ENCODE data around the gene GRK5.
"Not testable (repeated sequence)": the region's sequence is repeated elsewhere in the genome, so short reads cannot be mapped to it uniquely, and the experiment has no call there.

The GRK5 gene

DNA sequence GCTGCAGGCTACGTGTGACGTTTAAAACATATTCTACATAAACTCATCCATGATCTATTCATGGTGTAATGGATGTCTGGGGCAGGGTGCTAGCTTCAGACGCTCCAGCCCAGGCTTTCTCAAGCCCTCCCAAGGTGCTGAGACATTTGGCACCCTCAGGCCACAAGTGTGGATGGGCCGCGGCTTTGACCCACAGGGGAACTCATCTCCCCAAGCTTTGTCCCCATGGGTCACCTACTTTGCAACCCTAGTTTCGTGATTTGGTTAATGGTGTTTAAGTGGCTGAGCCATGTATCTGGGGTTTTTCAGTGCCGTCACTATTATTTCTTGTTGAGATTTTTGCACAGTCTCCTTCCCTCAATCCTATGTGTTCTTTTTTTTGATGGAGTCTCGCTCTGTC, 66.0 kb downstream of the GRK5 start:
- TF ChIP-seq, protein P1, sequence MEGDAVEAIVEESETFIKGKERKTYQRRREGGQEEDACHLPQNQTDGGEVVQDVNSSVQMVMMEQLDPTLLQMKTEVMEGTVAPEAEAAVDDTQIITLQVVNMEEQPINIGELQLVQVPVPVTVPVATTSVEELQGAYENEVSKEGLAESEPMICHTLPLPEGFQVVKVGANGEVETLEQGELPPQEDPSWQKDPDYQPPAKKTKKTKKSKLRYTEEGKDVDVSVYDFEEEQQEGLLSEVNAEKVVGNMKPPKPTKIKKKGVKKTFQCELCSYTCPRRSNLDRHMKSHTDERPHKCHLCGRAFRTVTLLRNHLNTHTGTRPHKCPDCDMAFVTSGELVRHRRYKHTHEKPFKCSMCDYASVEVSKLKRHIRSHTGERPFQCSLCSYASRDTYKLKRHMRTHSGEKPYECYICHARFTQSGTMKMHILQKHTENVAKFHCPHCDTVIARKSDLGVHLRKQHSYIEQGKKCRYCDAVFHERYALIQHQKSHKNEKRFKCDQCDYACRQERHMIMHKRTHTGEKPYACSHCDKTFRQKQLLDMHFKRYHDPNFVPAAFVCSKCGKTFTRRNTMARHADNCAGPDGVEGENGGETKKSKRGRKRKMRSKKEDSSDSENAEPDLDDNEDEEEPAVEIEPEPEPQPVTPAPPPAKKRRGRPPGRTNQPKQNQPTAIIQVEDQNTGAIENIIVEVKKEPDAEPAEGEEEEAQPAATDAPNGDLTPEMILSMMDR (conservative IDR thresholded peaks at IDR 0.05): no peak

DNA sequence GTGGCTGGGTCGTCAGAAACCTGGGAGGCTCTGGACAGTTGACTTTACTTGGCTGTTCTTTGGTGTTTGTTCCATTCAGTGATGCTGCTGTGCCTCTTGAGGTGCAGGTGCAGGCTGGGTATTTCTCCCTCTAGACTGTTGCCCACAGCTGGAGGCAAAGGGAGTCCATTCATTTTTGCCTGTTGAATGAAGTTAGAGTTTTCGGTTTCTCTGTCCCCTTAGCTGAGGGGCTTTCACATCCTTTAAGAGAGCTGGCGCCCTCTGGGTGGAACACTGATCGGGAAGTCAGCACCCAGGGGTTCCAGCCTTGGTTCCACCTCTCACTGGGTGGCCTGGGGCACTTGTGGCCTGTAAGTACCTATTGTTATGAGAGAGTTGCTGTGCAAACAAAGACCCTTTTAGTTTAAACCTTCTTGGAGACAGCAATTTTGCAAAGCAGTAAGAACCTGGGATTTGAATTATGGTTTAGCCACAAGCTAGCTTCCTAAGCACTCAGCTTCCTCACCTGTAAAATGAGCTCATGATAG, 67.2 kb downstream of the GRK5 start:
- TF ChIP-seq, protein P1 (conservative IDR thresholded peaks at IDR 0.05): no peak
- H3K27ac ChIP-seq: no peak overlapping the region

More for the DNA sequence above, 66.0 kb downstream of the GRK5 start:
- no peak overlapping the region for H3K27ac ChIP-seq

DNA sequence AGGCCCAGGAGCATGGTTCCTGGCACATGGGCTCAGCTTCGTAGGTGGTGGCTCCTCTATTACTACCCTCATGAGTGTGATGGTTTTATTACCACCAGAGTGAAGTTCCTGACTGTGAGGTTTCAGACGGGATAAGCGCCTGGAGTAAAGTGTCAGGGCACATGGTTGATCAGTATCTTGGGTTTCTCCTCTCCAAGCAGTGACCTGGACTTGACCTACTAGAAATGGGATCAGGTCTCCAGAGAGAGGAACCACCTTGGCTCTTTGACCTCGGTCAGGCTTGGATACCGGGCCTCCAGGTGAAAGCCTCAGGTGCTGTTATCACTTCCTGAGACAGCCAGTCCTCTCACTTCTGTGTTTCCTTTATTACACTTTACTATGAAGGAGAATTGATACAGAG, 67.7 kb downstream of the GRK5 start:
- no peak overlapping the region for H3K27ac ChIP-seq
- TF ChIP-seq, protein P1 (conservative IDR thresholded peaks at IDR 0.05): no peak

DNA sequence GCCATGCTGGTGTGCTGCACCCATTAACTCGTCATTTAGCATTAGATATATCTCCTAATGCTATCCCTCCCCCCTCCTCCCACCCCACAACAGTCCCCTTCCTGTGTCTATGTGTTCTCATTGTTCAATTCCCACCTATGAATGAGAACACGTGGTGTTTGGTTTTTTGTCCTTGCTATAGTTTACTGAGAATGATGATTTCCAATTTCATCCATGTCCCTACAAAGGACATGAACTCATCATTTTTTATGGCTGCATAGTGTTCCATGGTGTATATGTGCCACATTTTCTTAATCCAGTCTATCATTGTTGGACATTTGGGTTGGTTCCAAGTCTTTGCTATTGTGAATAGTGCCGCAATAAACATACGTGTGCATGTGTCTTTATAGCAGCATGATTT, 68.8 kb downstream of the GRK5 start:
- H3K27ac ChIP-seq: not testable (repeated sequence)

DNA sequence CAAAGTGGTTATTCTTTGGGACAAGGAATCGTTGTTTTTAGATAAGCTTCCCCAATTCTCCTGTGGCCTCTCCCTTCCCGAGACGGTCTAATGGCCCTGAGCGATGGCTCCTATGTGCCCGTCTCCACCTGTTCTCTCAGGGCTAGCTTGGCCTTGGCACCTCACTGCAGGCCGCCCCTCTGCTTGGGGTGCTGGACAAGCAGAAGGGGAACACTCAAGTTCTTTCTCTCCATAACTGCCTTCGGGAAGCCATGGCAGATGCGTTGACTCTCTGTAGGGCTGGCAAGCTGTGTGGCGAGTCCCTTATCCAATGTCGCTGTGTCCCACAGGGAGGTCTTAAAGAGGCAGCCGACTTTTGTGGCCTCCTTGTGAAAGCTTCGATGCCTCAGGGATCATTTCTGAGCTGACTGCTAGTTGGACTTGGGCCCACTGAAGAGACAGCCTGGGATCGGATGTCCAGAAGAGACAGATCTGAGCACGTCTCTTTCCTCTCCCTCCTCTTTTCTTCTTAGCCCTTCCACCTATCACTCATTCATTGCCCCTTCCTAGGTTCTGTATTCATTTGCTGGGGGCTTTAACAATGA, 70.8 kb downstream of the GRK5 start:
- H3K27ac ChIP-seq: no peak overlapping the region
- TF ChIP-seq, protein P1 (conservative IDR thresholded peaks at IDR 0.05): no peak

DNA sequence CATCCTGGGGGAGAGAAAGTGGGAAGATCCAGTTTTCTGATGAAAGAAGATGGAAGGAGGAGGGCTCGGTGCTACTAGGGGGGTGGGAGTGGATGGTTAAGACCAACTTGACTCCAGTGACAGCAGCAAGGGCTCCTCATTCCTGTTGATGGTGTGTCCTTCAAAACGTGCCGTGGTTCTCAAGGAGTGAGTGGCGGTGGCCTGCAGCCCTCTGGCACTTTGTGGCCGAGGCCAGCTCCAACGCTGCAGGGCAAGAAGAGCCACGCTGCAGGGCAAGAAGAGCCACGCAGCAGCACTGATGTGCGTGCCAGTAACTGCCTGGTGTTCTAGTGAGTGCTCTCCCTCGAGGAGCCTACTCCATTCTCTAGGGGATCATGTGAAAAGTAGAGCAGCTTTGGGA, 72.1 kb downstream of the GRK5 start:
- no peak overlapping the region for H3K27ac ChIP-seq
- TF ChIP-seq, protein P1 (conservative IDR thresholded peaks at IDR 0.05): no peak

DNA sequence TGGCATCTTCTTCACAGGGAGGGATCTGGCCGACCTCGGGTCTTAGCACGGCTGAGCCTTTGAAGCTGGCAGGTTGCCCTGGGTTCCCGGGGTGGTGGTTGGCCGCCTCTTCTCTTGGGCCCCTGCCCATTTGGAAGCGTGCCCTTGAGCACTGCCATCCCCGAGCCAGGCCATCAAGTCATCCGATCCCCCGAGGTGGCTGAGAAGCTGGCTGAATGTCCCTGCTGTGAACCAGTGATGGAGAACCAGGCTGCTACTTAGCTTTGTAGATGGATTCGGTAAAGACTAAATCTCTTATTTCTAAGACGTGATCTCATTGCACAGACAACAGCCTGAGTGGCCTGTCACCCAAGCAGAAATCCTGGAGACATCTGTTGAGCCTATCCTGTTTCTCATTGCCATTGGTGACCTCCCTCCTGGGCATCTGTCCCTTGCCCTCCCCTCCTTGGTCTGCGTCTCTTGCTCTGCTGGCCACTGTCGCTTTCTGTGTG, 74.3 kb downstream of the GRK5 start:
- TF ChIP-seq, protein P1 (conservative IDR thresholded peaks at IDR 0.05): no peak
- no peak overlapping the region for H3K27ac ChIP-seq

DNA sequence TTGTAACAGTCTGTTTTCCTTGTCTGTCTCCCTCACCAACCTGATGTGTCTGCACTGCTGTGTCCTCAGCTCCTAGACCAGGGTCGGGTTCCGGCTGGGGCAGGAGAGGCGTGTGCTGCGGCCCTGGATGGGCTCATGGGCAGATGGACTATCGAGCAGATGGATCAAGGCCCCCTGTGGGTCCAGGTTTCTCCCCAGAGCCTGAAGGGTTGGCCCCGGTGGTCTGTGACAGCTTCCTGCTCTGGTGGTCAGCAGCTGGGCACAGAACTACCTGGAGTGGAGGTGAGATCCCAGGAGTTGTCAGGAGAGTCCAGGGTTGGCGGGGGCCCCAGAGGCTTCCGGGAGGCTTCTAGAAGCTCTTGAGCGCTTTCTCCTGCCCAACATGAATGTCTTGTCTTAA, 75.1 kb downstream of the GRK5 start:
- no peak overlapping the region for H3K27ac ChIP-seq
- TF ChIP-seq, protein P1 (conservative IDR thresholded peaks at IDR 0.05): no peak
